Uterus (tissue), 4 donors: ENCODE data around the gene ARHGEF2. TPM values are rescaled to one million over a fixed set of nuclear protein-coding genes. Genes with fewer than 3 reads are reported as not detected.

Experiments used
- DNase-seq, 2 donors: peaks; one replicate each; pipeline ENCODE4 v3.0.0-alpha.2; 2019 to 2020
- H3K27ac ChIP-seq, 2 donors: fragments of 200-600 bp; sonication (generic); 1 replicate in 1 of 2; 2 replicates in 1 of 2; pipeline ENCODE4 v1.5.1; 2016 to 2018
- H3K27me3 ChIP-seq, 2 donors: fragments of 200-600 bp; sonication (generic); one replicate each; pipeline ENCODE4 v1.5.1; 2018 to 2019; ENCODE audit warnings: control low read depth in 1 of 2
- H3K36me3 ChIP-seq, 2 donors: fragments of 200-600 bp; sonication (generic); one replicate each; pipeline ENCODE4 v1.5.1; 2019; ENCODE audit warnings: control low read depth in 1 of 2
- H3K4me1 ChIP-seq, 2 donors: fragments of 200-600 bp; sonication (generic); one replicate each; pipeline ENCODE4 v1.5.1; 2018 to 2019; ENCODE audit warnings: control low read depth in 1 of 2
- H3K4me3 ChIP-seq, 2 donors: fragments of 200-600 bp; sonication (generic); 1 replicate in 1 of 2; 2 replicates in 1 of 2; pipeline ENCODE4 v1.5.1; 2018 to 2019; ENCODE audit warnings: mild to moderate bottlenecking in 1 of 2
- H3K9me3 ChIP-seq, 2 donors: fragments of 200-600 bp; sonication (generic); one replicate each; pipeline ENCODE4 v1.5.1; 2019; ENCODE audit warnings: control low read depth in 1 of 2
- CTCF ChIP-seq, 4 experiments: fragments of 200-600 bp in 2 of 4; fragments of 450-650 bp in 2 of 4; sonication (generic) in 2 of 4; IDR thresholded peaks; one replicate each; pipeline ENCODE4 v1.5.1; 2016 to 2019; ENCODE audit warnings: antibody characterized with exemption in 4 of 4, mild to moderate bottlenecking in 2 of 4, moderate library complexity in 1 of 4
- POLR2A ChIP-seq, 2 donors: fragments of 450-650 bp; IDR thresholded peaks; one replicate each; pipeline ENCODE4 v1.6.1; 2016; ENCODE audit warnings: antibody characterized with exemption in 2 of 2, mild to moderate bottlenecking in 1 of 2, moderate library complexity in 1 of 2
- intact Hi-C: fragments of 100-400 bp; cut with DNase I; formaldehyde crosslinking; loops from one replicate; pipeline ENCODE4 v1.15.1; 2023; ENCODE audit warnings: low total_unique reads
- total RNA-seq, 4 donors: library from RNA; depleted of rRNA in 3 of 4; stranded (reverse); fragments of >200 nt in 3 of 4; gene quantifications; one replicate each; pipeline versions ENCODE4 v1.1.0 to v1.2.4, GENCODE V29; 2014 to 2023
- donor health status: DM: yes; HTN: yes; CAD: no.

The ARHGEF2 gene
- total RNA-seq, 4 donors from 2014 or later = 59.4 to 178 (median 72.8) TPM

GRCh38 chr1:155942578-155943141 is 35.7 kb downstream of the ARHGEF2 start:
- Histone ChIP-seq H3K36me3 (no peaks in the 10 kb centered on the region), H3K4me3 (no peak overlapping the region), H3K9me3 (no peaks in the 10 kb centered on the region), H3K27me3 (no peaks in the 10 kb centered on the region), H3K4me1 (no peaks in the 10 kb centered on the region), H3K27ac (peak overlapping the region; percentile 24 to 67)
- DNase-seq = no peak
- no peak for TF ChIP-seq CTCF (IDR thresholded peaks at IDR 0.05)
- no peak for TF ChIP-seq POLR2A (IDR thresholded peaks at IDR 0.05)
- intact Hi-C loops = no loop called here

- H3K27ac ChIP-seq = peak overlapping the region; percentile 24 to 67
Observed at GRCh38 chr1:155941845-155942531, 36.4 kb downstream of the ARHGEF2 start.

GRCh38 chr1:155940993-155941844 is 37.1 kb downstream of the ARHGEF2 start, which contains the start of gene RXFP4:
TSS of gene RXFP4 (plus strand) at chr1:155941638. CDS start at chr1:155941710, 72 bp downstream.
- no peaks in the 10 kb centered on the region for H3K4me1 ChIP-seq
- H3K36me3 ChIP-seq = no peaks in the 10 kb centered on the region
- peak within 1 kb of the TSS; percentile 38 to 82 for H3K27ac ChIP-seq
- no peaks in the 10 kb centered on the region for H3K9me3 ChIP-seq
- intact Hi-C loops = no loop called here
- TF ChIP-seq POLR2A (IDR thresholded peaks at IDR 0.05) (no peak), CTCF (IDR thresholded peaks at IDR 0.05) (no peak)
- H3K4me3 ChIP-seq = no peak within 1 kb of the TSS
- DNase-seq = no peak
- no peaks in the 10 kb centered on the region for H3K27me3 ChIP-seq

More at GRCh38 chr1:155941845-155942531, 36.4 kb downstream of the ARHGEF2 start:
- H3K36me3 ChIP-seq = no peaks in the 10 kb centered on the region
- intact Hi-C loops = no loop called here
- no peak overlapping the region for H3K4me3 ChIP-seq
- DNase-seq = no peak
- TF ChIP-seq POLR2A (IDR thresholded peaks at IDR 0.05) (no peak), CTCF (IDR thresholded peaks at IDR 0.05) (no peak)
- H3K4me1 ChIP-seq = no peaks in the 10 kb centered on the region
- no peaks in the 10 kb centered on the region for H3K27me3 ChIP-seq
- no peaks in the 10 kb centered on the region for H3K9me3 ChIP-seq

- TF ChIP-seq POLR2A (IDR thresholded peaks at IDR 0.05) = no peak
- TF ChIP-seq CTCF (IDR thresholded peaks at IDR 0.05) = no peak
- intact Hi-C loops = no loop called here
- H3K9me3 ChIP-seq = no peaks in the 10 kb centered on the region
- no peaks in the 10 kb centered on the region for H3K27me3 ChIP-seq
- no peaks in the 10 kb centered on the region for H3K4me1 ChIP-seq
- H3K36me3 ChIP-seq = no peaks in the 10 kb centered on the region
- peak overlapping the region; percentile 38 to 82 for H3K27ac ChIP-seq
- no peak overlapping the region for H3K4me3 ChIP-seq
- DNase-seq = peak in 1 of 2 donors; percentile 47
Observed at GRCh38 chr1:155940482-155940992, 37.8 kb downstream of the ARHGEF2 start.
